Transverse colon (tissue), 4 donors: Measurements from ENCODE around the gene HDAC4.

Source experiments
- POLR2A ChIP-seq: fragments of 450-650 bp; IDR thresholded peaks from one replicate; pipeline ENCODE4 v1.6.1; 2016; ENCODE audit warnings: antibody characterized with exemption, mild to moderate bottlenecking, moderate library complexity
- POLR2AphosphoS5 ChIP-seq, 3 donors: sonication (generic); formaldehyde crosslinking; IDR thresholded peaks; one replicate each; pipeline ENCODE4 v1.6.1; 2016; ENCODE audit warnings: antibody characterized with exemption in 3 of 3
- TF ChIP-seq, protein P1 (sequence below), 5 experiments: fragments of 200-600 bp in 3 of 5; fragments of 450-650 bp in 2 of 5; sonication (generic) in 3 of 5; IDR thresholded peaks; 1 replicate in 2 of 5; 2 replicates in 3 of 5; pipeline ENCODE4 v1.5.1; 2016 to 2017; ENCODE audit warnings: antibody characterized with exemption in 5 of 5, inconsistent platforms in 3 of 5, mild to moderate bottlenecking in 2 of 5, moderate library complexity in 1 of 5

DNA sequence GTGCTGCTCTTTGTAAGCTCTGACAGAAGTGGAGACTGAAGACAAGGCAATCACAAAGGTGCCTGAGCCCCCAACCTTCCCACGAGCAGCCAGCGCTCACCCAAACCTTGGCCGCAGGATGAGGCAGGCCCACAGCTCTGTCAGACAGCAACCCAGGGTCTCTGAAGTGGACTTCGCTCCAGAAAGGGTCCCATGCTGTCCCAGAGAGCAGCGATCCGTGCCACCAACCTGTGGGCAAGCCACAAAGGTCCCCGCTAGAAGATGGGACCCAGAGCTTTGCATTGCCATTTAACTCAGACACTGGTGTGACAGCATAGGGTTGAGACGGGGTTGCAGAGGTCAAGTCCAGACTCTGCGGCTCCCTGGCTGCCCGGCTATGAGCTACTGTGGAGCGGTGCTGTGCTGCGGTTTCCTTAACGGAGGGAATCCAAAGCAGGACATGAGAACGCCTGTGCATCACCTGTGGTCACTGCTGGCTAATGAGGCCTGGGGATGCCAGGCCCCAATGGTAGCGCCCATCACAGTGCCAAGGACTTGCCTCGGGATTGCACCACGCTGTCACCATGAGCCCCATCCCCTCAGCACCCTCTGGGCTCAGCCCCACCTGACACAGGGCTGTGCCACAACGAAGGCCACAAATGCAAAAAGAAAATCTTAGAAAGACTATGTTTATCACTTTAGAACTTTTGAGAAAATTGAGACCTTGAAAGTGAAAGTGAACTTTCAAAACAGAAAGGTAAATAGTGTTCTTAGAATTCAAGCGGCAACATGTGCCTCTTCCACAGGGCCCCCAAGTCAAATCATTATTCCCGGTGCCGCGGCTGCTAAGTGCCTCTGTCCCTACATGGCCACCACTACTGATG lies 103.4 kb downstream of the HDAC4 start:
- TF ChIP-seq, protein P1, sequence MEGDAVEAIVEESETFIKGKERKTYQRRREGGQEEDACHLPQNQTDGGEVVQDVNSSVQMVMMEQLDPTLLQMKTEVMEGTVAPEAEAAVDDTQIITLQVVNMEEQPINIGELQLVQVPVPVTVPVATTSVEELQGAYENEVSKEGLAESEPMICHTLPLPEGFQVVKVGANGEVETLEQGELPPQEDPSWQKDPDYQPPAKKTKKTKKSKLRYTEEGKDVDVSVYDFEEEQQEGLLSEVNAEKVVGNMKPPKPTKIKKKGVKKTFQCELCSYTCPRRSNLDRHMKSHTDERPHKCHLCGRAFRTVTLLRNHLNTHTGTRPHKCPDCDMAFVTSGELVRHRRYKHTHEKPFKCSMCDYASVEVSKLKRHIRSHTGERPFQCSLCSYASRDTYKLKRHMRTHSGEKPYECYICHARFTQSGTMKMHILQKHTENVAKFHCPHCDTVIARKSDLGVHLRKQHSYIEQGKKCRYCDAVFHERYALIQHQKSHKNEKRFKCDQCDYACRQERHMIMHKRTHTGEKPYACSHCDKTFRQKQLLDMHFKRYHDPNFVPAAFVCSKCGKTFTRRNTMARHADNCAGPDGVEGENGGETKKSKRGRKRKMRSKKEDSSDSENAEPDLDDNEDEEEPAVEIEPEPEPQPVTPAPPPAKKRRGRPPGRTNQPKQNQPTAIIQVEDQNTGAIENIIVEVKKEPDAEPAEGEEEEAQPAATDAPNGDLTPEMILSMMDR (IDR thresholded peaks at IDR 0.05): no peak
- no peak for TF ChIP-seq POLR2AphosphoS5 (IDR thresholded peaks at IDR 0.05)
- no peak for TF ChIP-seq POLR2A
